GM12865 (cell line): ENCODE measurements around the gene CUL5.

ENCODE experiments used
- DNase-seq: peaks from one replicate; pipeline ENCODE4 v3.0.0; 2010; ENCODE audit warnings: low read depth
- H3K4me3 ChIP-seq: 2 replicates; pipeline ENCODE4 v1.5.1; 2011; ENCODE audit warnings: mild to moderate bottlenecking, low read depth, low read length, control low read depth
- CTCF ChIP-seq: IDR thresholded peaks from 2 replicates; pipeline ENCODE4 v1.5.1; 2011; ENCODE audit warnings: low read length, control low read depth, low read depth, inconsistent platforms; ENCODE audit not compliant: insufficient read depth; ENCODE audit errors: missing control alignments

CUL5 gene

DNA sequence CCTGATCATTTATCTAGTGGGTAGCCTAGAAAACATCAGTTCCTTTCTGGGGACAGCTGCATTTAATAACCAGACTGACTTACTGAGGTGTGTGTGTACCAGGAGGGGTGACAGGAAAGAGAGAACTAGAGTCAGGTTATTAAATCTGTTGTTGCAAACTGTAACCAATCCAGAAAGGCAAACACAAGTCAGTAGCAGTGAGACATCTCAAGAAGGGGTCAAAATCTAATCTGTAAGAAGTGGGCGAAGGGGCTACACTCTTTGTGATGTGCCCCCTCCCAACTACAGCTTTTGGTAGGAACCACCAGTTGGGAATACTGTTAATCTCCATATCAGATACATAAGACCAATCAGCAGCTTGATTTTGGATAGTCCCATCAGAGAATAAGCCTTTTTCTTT, 26.3 kb downstream of the CUL5 start:
- DNase-seq, result no peak
- TF ChIP-seq CTCF, result no peak
- H3K4me3 ChIP-seq, result no peak overlapping the region

DNA sequence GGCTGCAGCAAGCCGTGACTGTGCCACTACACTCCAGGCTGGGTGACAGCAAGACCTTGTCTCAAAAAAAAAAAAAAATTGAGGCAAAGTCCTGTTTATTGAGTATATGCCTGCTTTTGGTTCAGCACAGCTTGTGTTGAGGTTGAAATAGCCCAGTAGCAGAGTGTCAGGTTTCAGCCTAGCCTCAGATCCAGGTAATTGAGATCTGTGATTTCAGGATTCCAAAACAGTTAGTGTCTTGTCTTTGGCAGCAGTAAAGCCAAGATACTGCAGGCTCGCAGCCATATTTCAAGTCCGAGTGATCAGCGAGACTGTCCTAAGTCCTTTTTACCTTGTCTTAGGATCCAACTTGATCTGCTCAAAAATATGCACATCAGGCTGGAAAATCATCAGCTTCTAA, 27.0 kb downstream of the CUL5 start:
- DNase-seq, result no peak
- TF ChIP-seq CTCF, result no peak
- no peak overlapping the region for H3K4me3 ChIP-seq

DNA sequence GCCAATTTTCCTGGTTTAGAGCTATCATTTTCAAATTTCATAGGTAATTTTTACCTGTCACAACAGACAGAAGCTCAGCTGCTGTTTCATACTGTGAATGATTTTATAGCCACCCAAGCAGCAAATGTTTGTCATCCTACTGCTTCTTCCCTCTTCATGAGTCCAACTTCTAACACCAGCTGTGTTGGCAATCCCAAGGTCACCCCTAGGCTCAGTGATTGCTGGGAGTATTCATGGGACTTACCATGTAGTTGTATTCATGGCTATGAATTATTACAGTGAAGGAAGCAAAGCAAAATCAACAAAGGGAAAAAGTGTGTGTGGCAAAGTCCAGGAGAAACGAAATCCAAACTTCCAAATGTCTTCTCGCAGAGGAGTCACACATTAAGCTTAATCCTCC, 28.5 kb downstream of the CUL5 start:
- TF ChIP-seq CTCF, result no peak
- no peak for DNase-seq
- H3K4me3 ChIP-seq, result no peak overlapping the region

DNA sequence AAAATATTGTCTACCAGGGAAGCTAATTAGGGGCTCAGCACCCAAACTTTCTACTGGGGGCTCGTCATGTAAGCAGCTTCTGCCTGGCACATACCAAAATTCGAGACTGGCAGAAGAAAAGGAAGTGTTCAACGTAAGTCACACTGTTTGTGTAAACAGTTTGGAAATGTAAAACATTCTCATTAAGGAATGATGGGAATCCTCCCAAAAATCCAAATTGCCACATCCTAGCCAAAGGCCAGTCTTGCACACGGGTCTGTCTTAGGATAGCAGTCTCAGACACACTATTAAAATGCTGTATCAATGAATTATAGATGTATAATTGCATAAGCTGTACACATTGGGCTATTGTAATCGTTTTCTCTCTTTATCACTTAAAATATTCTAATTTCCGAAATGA, 28.9 kb downstream of the CUL5 start:
- no peak for DNase-seq
- H3K4me3 ChIP-seq, result no peak overlapping the region
- TF ChIP-seq CTCF, result no peak

GRCh38 chr11:108048269-108048668, 39.6 kb downstream of the CUL5 start:
- no peak for TF ChIP-seq CTCF
- H3K4me3 ChIP-seq, result no peak overlapping the region
- DNase-seq, result no peak

GRCh38 chr11:108062336-108062735, 53.6 kb downstream of the CUL5 start:
- TF ChIP-seq CTCF, result no peak
- no peak overlapping the region for H3K4me3 ChIP-seq
- no peak for DNase-seq

GRCh38 chr11:108063410-108063809, 54.7 kb downstream of the CUL5 start:
- H3K4me3 ChIP-seq, result no peak overlapping the region
- no peak for DNase-seq
- TF ChIP-seq CTCF, result no peak
